Rectal smooth muscle tissue (tissue), 1 donor: Measurements from ENCODE around the gene FSIP1.

Source experiments
- H3K27ac ChIP-seq: one replicate; pipeline ENCODE4 v1.7.0; 2013; ENCODE audit warnings: low read depth, low read length, inconsistent platforms
- H3K27me3 ChIP-seq: one replicate; pipeline ENCODE4 v1.7.0; 2013; ENCODE audit warnings: low read length; ENCODE audit not compliant: control insufficient read depth, insufficient read depth
- H3K36me3 ChIP-seq: one replicate; pipeline ENCODE4 v1.7.0; 2013; ENCODE audit warnings: low read length; ENCODE audit not compliant: control insufficient read depth, insufficient read depth
- H3K4me1 ChIP-seq: one replicate; pipeline ENCODE4 v1.7.0; 2013; ENCODE audit warnings: low read length; ENCODE audit not compliant: control insufficient read depth, insufficient read depth
- H3K4me3 ChIP-seq: one replicate; pipeline ENCODE4 v1.7.0; 2013; ENCODE audit warnings: low read length
- H3K9ac ChIP-seq: one replicate; pipeline ENCODE4 v1.7.0; 2013; ENCODE audit warnings: low read length

FSIP1 gene

GRCh38 chr15:39684233-39684632, 98.4 kb downstream of the FSIP1 start:
- Histone ChIP-seq H3K27me3 (no peaks in the 10 kb centered on the region), H3K4me3 (no peak overlapping the region), H3K4me1 (peaks cover 11% of the 10 kb centered on the region), H3K36me3 (no peaks in the 10 kb centered on the region), H3K9ac (no peak overlapping the region), H3K27ac (no peak overlapping the region)

DNA sequence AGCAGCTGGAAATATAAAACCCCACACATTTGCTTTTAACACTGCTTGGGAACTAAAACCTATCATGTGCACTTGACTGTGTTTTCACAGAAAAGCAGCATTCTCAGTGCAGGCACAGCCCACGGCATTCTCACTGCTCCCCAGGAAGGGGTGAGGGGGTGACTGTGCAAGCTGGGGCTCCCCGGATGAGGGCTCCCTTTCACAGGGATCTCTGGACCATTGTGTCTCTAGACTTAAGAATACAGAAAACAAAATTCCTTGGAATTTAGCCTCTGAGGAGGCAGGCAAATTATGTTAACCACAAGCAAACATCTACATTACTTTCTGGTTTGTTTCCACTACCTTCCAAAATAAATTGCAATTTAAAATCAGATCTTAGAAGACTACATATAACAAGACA, 100.3 kb downstream of the FSIP1 start:
- no peak overlapping the region for H3K27ac ChIP-seq
- peaks cover 11% of the 10 kb centered on the region for H3K4me1 ChIP-seq
- no peaks in the 10 kb centered on the region for H3K27me3 ChIP-seq
- no peak overlapping the region for H3K9ac ChIP-seq
- no peaks in the 10 kb centered on the region for H3K36me3 ChIP-seq
- H3K4me3 ChIP-seq = no peak overlapping the region

- Histone ChIP-seq H3K36me3 (no peaks in the 10 kb centered on the region), H3K4me1 (peaks cover 11% of the 10 kb centered on the region), H3K9ac (no peak overlapping the region), H3K27ac (peak overlapping the region; percentile 54), H3K4me3 (no peak overlapping the region), H3K27me3 (no peaks in the 10 kb centered on the region)
Observed at GRCh38 chr15:39680868-39681267, 101.8 kb downstream of the FSIP1 start.

DNA sequence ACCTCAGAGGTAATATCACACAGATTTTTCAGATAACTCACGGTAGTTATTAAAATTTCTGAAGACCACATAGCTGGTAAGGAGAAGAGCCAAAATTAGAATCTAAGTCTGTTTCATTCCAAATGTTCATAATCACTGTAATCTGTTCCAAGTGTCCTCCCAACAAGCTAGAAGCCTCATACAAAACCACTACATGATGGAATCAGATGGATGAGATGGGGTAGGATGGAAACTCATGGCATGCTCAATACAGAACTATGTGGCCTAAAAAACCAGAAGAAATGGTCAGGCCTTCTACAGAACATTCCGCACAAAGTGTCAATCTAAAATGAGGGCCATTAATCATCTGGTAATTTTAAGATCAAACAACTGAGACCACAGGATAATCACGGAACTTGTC, 110.0 kb downstream of the FSIP1 start:
- Histone ChIP-seq H3K27ac (no peak overlapping the region), H3K9ac (no peak overlapping the region), H3K36me3 (no peaks in the 10 kb centered on the region), H3K4me1 (peaks cover 4% of the 10 kb centered on the region), H3K4me3 (no peak overlapping the region), H3K27me3 (no peaks in the 10 kb centered on the region)

GRCh38 chr15:39672184-39672583, 110.5 kb downstream of the FSIP1 start:
- Histone ChIP-seq H3K4me1 (peaks cover 4% of the 10 kb centered on the region), H3K27me3 (no peaks in the 10 kb centered on the region), H3K4me3 (no peak overlapping the region), H3K9ac (no peak overlapping the region), H3K27ac (no peak overlapping the region), H3K36me3 (no peaks in the 10 kb centered on the region)

GRCh38 chr15:39670687-39671086, 112.0 kb downstream of the FSIP1 start:
- Histone ChIP-seq H3K27me3 (no peaks in the 10 kb centered on the region), H3K4me3 (no peak overlapping the region), H3K36me3 (no peaks in the 10 kb centered on the region), H3K4me1 (peaks cover 9% of the 10 kb centered on the region), H3K9ac (no peak overlapping the region), H3K27ac (no peak overlapping the region)

DNA sequence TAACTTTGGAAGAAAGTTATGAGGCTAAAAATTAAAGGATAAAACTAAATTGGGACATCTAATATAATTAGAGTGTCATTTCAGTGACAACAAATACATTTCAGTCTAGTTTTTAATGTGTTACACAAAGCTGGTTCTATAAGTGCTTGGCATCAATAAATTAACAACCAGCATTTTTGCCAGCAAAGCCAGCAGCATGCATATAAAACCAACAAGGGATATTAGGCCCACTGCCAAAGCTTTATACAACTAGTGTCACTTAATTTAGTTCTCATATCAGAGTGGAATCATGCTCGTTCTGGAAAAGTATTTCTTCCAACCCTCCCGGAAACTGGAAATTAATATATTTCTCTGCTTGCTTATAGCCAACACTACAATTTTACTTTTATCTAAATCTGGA, 113.0 kb downstream of the FSIP1 start:
- Histone ChIP-seq H3K4me3 (no peak overlapping the region), H3K27me3 (no peaks in the 10 kb centered on the region), H3K27ac (no peak overlapping the region), H3K9ac (no peak overlapping the region), H3K36me3 (no peaks in the 10 kb centered on the region), H3K4me1 (peaks cover 9% of the 10 kb centered on the region)

- H3K27me3 ChIP-seq = no peaks in the 10 kb centered on the region
- H3K4me3 ChIP-seq = no peak overlapping the region
- no peak overlapping the region for H3K27ac ChIP-seq
- no peaks in the 10 kb centered on the region for H3K36me3 ChIP-seq
- no peak overlapping the region for H3K9ac ChIP-seq
- H3K4me1 ChIP-seq = peaks cover 9% of the 10 kb centered on the region
Observed at GRCh38 chr15:39669241-39669640, 113.4 kb downstream of the FSIP1 start.

- no peaks in the 10 kb centered on the region for H3K36me3 ChIP-seq
- no peak overlapping the region for H3K9ac ChIP-seq
Observed at GRCh38 chr15:39668457-39668856, 114.2 kb downstream of the FSIP1 start.

GRCh38 chr15:39667382-39668127, 115.1 kb downstream of the FSIP1 start:
- peaks cover 9% of the 10 kb centered on the region for H3K4me1 ChIP-seq
- H3K9ac ChIP-seq = peak overlapping the region; percentile 29
- H3K27ac ChIP-seq = no peak overlapping the region
- no peaks in the 10 kb centered on the region for H3K36me3 ChIP-seq
- no peak overlapping the region for H3K4me3 ChIP-seq
- H3K27me3 ChIP-seq = no peaks in the 10 kb centered on the region

More at GRCh38 chr15:39668457-39668856, 114.2 kb downstream of the FSIP1 start:
- Histone ChIP-seq H3K4me1 (peaks cover 9% of the 10 kb centered on the region), H3K27ac (no peak overlapping the region), H3K27me3 (no peaks in the 10 kb centered on the region), H3K4me3 (no peak overlapping the region)

GRCh38 chr15:39666677-39667076, 116.0 kb downstream of the FSIP1 start:
- Histone ChIP-seq H3K27me3 (no peaks in the 10 kb centered on the region), H3K27ac (no peak overlapping the region), H3K4me1 (peaks cover 9% of the 10 kb centered on the region), H3K9ac (no peak overlapping the region), H3K36me3 (no peaks in the 10 kb centered on the region), H3K4me3 (no peak overlapping the region)

GRCh38 chr15:39665629-39666250, 116.9 kb downstream of the FSIP1 start:
- no peaks in the 10 kb centered on the region for H3K36me3 ChIP-seq
- no peak overlapping the region for H3K27ac ChIP-seq
- peaks cover 9% of the 10 kb centered on the region for H3K4me1 ChIP-seq
- H3K27me3 ChIP-seq = no peaks in the 10 kb centered on the region
- H3K9ac ChIP-seq = no peak overlapping the region
- H3K4me3 ChIP-seq = no peak overlapping the region

DNA sequence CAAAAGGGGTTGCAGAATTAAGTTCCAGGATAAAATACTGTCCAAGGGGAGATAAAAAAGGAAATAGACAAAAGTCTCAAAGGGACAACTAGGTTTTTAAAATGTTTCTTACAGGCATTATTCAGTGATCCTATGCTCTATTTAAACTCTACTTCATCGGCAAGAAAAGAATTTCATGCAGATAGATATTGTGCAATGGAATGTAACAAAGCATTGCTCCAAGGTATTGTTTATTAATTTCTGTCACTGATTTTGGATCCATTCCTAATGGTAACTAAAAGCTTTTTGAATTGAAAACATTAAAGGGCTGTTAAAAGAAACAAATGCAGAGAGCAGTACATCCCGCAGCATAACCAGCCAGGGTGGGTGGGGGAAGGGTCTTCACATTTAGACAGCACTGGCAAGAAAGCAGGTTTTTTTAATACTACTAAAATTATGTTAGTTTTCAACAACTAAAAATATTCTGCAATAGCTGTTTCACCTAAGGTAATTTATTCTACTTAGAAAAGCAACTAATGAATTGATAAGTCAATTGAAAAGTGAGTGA, 118.9 kb downstream of the FSIP1 start:
- Histone ChIP-seq H3K4me1 (peaks cover 5% of the 10 kb centered on the region), H3K27me3 (no peaks in the 10 kb centered on the region), H3K27ac (no peak overlapping the region), H3K36me3 (no peaks in the 10 kb centered on the region), H3K9ac (no peak overlapping the region), H3K4me3 (no peak overlapping the region)
